ENCODE measurements around the gene PTPRE. TPM values are rescaled to one million over a fixed set of nuclear protein-coding genes. Genes with fewer than 3 reads are reported as not detected.

PTPRE gene
- polyA plus RNA-seq, 1 donor from 2014 or later, result 4.1 TPM

DNA sequence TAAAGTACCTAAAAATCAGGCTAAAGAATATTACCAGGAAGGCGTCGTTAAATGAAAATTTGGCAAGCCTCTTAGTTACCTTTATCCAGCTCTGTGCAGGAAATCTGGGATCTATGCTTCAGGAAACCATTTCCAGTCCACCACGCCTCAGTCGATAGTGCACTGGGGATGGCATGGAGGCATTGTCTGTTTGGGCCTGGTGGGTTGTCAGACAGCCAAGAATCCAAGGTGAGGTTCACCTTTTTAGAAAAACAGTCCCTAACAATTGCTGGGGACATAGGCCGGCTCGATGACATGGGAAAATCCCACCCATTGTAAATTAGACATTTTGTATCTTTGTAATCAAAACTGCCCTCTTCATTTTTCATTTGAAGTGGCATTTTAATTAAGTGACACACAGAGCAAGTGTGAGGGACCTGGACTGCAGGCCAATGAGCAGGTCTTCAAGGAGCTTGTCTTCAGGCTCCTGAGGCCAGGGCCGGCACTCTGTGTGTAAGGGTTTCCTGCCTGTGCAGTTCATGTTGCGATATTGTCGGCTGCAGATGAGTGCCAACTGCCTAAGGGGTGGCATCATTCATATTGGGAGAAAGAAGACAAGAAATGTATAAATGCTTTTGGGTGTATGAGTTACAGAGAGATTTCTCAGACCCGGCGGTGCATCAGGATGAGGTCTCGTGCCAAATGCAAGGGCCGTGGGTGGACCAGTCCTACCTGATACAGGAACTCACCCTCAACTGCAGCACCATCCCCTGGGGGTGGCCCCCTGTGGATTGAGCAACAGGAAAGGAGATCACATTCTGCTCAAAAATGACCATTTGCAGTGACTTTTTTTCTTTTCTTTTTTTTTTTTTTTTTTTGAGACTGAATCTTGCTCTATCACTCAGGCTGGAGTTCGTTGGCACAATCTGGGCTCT, 80.8 kb downstream of the PTPRE start:
- H3K79me2 ChIP-seq (replicated peaks; ENCODE audit: insufficient read depth, low read length), result no peaks in the 10 kb centered on the region
- H4K20me1 ChIP-seq (ENCODE audit: insufficient read depth), result no peaks in the 10 kb centered on the region
- TF ChIP-seq SMC3 (conservative IDR thresholded peaks at IDR 0.05; ENCODE audit: poor library complexity) (no peak), EZH2 (IDR thresholded peaks at IDR 0.05; ENCODE audit: borderline replicate concordance, insufficient read depth, low read length, poor library complexity, severe bottlenecking) (no peak), REST (IDR thresholded peaks at IDR 0.05; ENCODE audit: borderline replicate concordance) (no peak), MXI1 (conservative IDR thresholded peaks at IDR 0.05; ENCODE audit: poor library complexity, severe bottlenecking) (no peak), POLR2AphosphoS5 (IDR thresholded peaks at IDR 0.05) (no peak), EP300 (conservative IDR thresholded peaks at IDR 0.05; ENCODE audit: poor library complexity, severe bottlenecking) (no peak), RAD21 (conservative IDR thresholded peaks at IDR 0.05) (no peak), CTCF (IDR thresholded peaks at IDR 0.05; ENCODE audit: poor library complexity, severe bottlenecking) (no peak), TAF1 (IDR thresholded peaks at IDR 0.05; ENCODE audit: low read depth) (no peak)
- H3K27ac ChIP-seq (ENCODE audit: low read length), result no peak overlapping the region
- H3F3A ChIP-seq (ENCODE audit: insufficient read depth, low read length, poor library complexity, severe bottlenecking), result no peaks in the 10 kb centered on the region
- H3K9me3 ChIP-seq (ENCODE audit: low read length), result no peaks in the 10 kb centered on the region
- no peak overlapping the region for H3K4me3 ChIP-seq (ENCODE audit: low read length)
- no peaks in the 10 kb centered on the region for H3K27me3 ChIP-seq (ENCODE audit: insufficient read depth, low read depth, low read length)
- H3K36me3 ChIP-seq (ENCODE audit: insufficient read depth, low read length), result no peaks in the 10 kb centered on the region
- no peak overlapping the region for H2AFZ ChIP-seq (ENCODE audit: low read depth, low read length)
- H3K9me2 ChIP-seq (ENCODE audit: insufficient read depth, low read length), result no peaks in the 10 kb centered on the region
- no peak overlapping the region for H3K9ac ChIP-seq (ENCODE audit: low read length)
- H3K4me2 ChIP-seq (ENCODE audit: low read length), result no peak overlapping the region

GRCh38 chr10:127989481-127990012, 82.6 kb downstream of the PTPRE start:
- no peaks in the 10 kb centered on the region for H3K79me2 ChIP-seq (replicated peaks; ENCODE audit: insufficient read depth, low read length)
- no peak overlapping the region for H3K4me3 ChIP-seq (ENCODE audit: low read length)
- H3K9me2 ChIP-seq (ENCODE audit: insufficient read depth, low read length), result no peaks in the 10 kb centered on the region
- H4K20me1 ChIP-seq (ENCODE audit: insufficient read depth), result no peaks in the 10 kb centered on the region
- no peak overlapping the region for H3K4me2 ChIP-seq (ENCODE audit: low read length)
- no peak overlapping the region for H3K27ac ChIP-seq (ENCODE audit: low read length)
- H3K36me3 ChIP-seq (ENCODE audit: insufficient read depth, low read length), result no peaks in the 10 kb centered on the region
- H2AFZ ChIP-seq (ENCODE audit: low read depth, low read length), result no peak overlapping the region
- no peak overlapping the region for H3K9ac ChIP-seq (ENCODE audit: low read length)
- no peak for TF ChIP-seq EP300 (conservative IDR thresholded peaks at IDR 0.05; ENCODE audit: poor library complexity, severe bottlenecking)
- no peak for TF ChIP-seq TAF1 (IDR thresholded peaks at IDR 0.05; ENCODE audit: low read depth)
- TF ChIP-seq RAD21 (conservative IDR thresholded peaks at IDR 0.05), result no peak
- TF ChIP-seq EZH2 (IDR thresholded peaks at IDR 0.05; ENCODE audit: borderline replicate concordance, insufficient read depth, low read length, poor library complexity, severe bottlenecking), result no peak
- TF ChIP-seq POLR2AphosphoS5 (IDR thresholded peaks at IDR 0.05), result no peak
- TF ChIP-seq MXI1 (conservative IDR thresholded peaks at IDR 0.05; ENCODE audit: poor library complexity, severe bottlenecking), result no peak
- TF ChIP-seq CTCF (IDR thresholded peaks at IDR 0.05; ENCODE audit: poor library complexity, severe bottlenecking), result no peak
- no peak for TF ChIP-seq REST (IDR thresholded peaks at IDR 0.05; ENCODE audit: borderline replicate concordance)
- no peak for TF ChIP-seq SMC3 (conservative IDR thresholded peaks at IDR 0.05; ENCODE audit: poor library complexity)
- no peaks in the 10 kb centered on the region for H3K27me3 ChIP-seq (ENCODE audit: insufficient read depth, low read depth, low read length)
- H3F3A ChIP-seq (ENCODE audit: insufficient read depth, low read length, poor library complexity, severe bottlenecking), result no peaks in the 10 kb centered on the region
- H3K9me3 ChIP-seq (ENCODE audit: low read length), result no peaks in the 10 kb centered on the region

Data from neural cell (in vitro differentiated cells).